ENCODE results near the gene EPHA3.

GRCh38 chr3:89289574-89290190 is 182.3 kb downstream of the EPHA3 start:
- TF ChIP-seq CTCF (IDR thresholded peaks at IDR 0.05; ENCODE audit: poor library complexity) (no peak), EZH2 (IDR thresholded peaks at IDR 0.05; ENCODE audit: borderline replicate concordance) (no peak)
